HG02588 (cell line): ENCODE data around the gene LRRC55.

Source experiments
- ATAC-seq: cut with Tn5 transposase; IDR thresholded peaks from one replicate; pipeline ENCODE4 v1.9.1; 2021; ENCODE audit warnings: mild to moderate bottlenecking, moderate library complexity; ENCODE audit not compliant: unreplicated experiment

LRRC55 gene

GRCh38 chr11:57233702-57234101 lies 51.9 kb downstream of the LRRC55 start:
- ATAC-seq: no peak

GRCh38 chr11:57235761-57236703 lies 54.3 kb downstream of the LRRC55 start:
- ATAC-seq: no peak

- ATAC-seq: no peak
These were observed 55.5 kb downstream of the LRRC55 start, which contains the start of gene APLNR for GRCh38 chr11:57237204-57237681. Gene APLNR (minus strand): TSS chr11:57237250. CDS start chr11:57237004, 246 bp downstream.

- ATAC-seq: no peak
These were observed 57.6 kb downstream of the LRRC55 start for GRCh38 chr11:57239348-57239747.

GRCh38 chr11:57240007-57240406 lies 58.3 kb downstream of the LRRC55 start:
- ATAC-seq: no peak

GRCh38 chr11:57240757-57241156 lies 59.0 kb downstream of the LRRC55 start:
- no peak for ATAC-seq
